ENCODE data around the gene PROM1.

Gene PROM1

GRCh38 chr4:16045687-16046086 is 38.1 kb downstream of the PROM1 start:
- Mint-ChIP-seq H3K4me1 (peaks cover 29% of the 10 kb centered on the region), H3K9me3 (no peaks in the 10 kb centered on the region), H3K27me3 (ENCODE audit: low read depth, poor library complexity) (no peaks in the 10 kb centered on the region), H3K27ac (no peak overlapping the region), H3K4me3 (no peak overlapping the region), H3K36me3 (ENCODE audit: low read depth) (no peaks in the 10 kb centered on the region)
- DNase-seq = no peak
- TF ChIP-seq CTCF (IDR thresholded peaks at IDR 0.05) = no peak

GRCh38 chr4:16043642-16044498 is 40.0 kb downstream of the PROM1 start:
- no peak for DNase-seq
- TF ChIP-seq CTCF (IDR thresholded peaks at IDR 0.05) = no peak
- no peaks in the 10 kb centered on the region for H3K27me3 Mint-ChIP-seq (ENCODE audit: low read depth, poor library complexity)
- H3K27ac Mint-ChIP-seq = no peak overlapping the region
- H3K36me3 Mint-ChIP-seq (ENCODE audit: low read depth) = no peaks in the 10 kb centered on the region
- H3K4me3 Mint-ChIP-seq = no peak overlapping the region
- H3K9me3 Mint-ChIP-seq = no peaks in the 10 kb centered on the region
- H3K4me1 Mint-ChIP-seq = peaks cover 29% of the 10 kb centered on the region

DNA sequence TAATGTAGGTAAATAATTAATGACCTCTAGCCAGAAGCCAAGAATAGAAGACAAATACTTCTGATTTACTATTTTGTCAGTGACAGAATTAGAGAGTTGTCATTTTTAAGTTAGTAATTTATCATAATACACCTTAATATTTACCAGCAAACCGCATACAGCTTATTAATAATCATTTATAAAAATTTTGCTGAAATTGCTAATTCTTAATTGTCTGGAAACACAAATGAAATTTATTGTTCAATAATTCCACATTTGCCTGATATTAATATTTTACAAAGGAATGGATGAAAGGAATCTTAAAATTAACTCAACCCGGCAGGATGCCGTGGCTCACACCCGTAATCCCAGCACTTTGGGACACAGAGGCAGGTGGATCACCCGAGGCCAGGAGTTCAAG is 44.7 kb downstream of the PROM1 start:
- no peaks in the 10 kb centered on the region for H3K36me3 Mint-ChIP-seq (ENCODE audit: low read depth)
- no peaks in the 10 kb centered on the region for H3K9me3 Mint-ChIP-seq
- H3K27ac Mint-ChIP-seq = no peak overlapping the region
- H3K27me3 Mint-ChIP-seq (ENCODE audit: low read depth, poor library complexity) = peaks cover 2% of the 10 kb centered on the region
- TF ChIP-seq CTCF (IDR thresholded peaks at IDR 0.05) = no peak
- peaks cover 5% of the 10 kb centered on the region for H3K4me1 Mint-ChIP-seq
- no peak overlapping the region for H3K4me3 Mint-ChIP-seq
- DNase-seq = no peak

GRCh38 chr4:16037901-16038300 is 45.9 kb downstream of the PROM1 start:
- Mint-ChIP-seq H3K4me3 (no peak overlapping the region), H3K27me3 (ENCODE audit: low read depth, poor library complexity) (peaks cover 2% of the 10 kb centered on the region), H3K9me3 (no peaks in the 10 kb centered on the region), H3K36me3 (ENCODE audit: low read depth) (no peaks in the 10 kb centered on the region), H3K4me1 (no peaks in the 10 kb centered on the region), H3K27ac (no peak overlapping the region)
- no peak for TF ChIP-seq CTCF (IDR thresholded peaks at IDR 0.05)
- no peak for DNase-seq

DNA sequence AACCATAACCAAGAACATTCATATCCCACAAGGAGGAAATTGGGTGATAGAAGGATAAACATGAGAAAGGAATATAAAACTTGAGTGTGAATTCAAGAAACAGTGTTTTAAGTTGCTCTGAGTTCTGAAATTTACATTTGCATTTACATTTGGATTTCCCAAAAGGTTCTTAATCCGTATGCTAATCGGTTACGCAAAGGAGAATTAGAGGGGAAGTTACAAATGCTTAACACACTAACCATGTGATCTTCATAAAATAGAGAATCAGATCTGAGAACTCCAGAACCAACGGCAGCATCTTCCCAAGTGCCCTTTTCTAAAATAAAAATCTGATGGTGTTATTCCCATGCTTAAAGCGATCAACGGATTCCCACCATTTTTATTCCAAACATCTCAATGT is 48.0 kb downstream of the PROM1 start:
- no peak for TF ChIP-seq CTCF (IDR thresholded peaks at IDR 0.05)
- H3K9me3 Mint-ChIP-seq = no peaks in the 10 kb centered on the region
- DNase-seq = no peak
- no peak overlapping the region for H3K27ac Mint-ChIP-seq
- H3K4me1 Mint-ChIP-seq = no peaks in the 10 kb centered on the region
- no peak overlapping the region for H3K4me3 Mint-ChIP-seq
- no peaks in the 10 kb centered on the region for H3K36me3 Mint-ChIP-seq (ENCODE audit: low read depth)
- peaks cover 2% of the 10 kb centered on the region for H3K27me3 Mint-ChIP-seq (ENCODE audit: low read depth, poor library complexity)
